ENCODE data around the gene RAG2.
"Not testable (repeated sequence)": the region's sequence is repeated elsewhere in the genome, so short reads cannot be mapped to it uniquely, and the experiment has no call there.

Gene RAG2

DNA sequence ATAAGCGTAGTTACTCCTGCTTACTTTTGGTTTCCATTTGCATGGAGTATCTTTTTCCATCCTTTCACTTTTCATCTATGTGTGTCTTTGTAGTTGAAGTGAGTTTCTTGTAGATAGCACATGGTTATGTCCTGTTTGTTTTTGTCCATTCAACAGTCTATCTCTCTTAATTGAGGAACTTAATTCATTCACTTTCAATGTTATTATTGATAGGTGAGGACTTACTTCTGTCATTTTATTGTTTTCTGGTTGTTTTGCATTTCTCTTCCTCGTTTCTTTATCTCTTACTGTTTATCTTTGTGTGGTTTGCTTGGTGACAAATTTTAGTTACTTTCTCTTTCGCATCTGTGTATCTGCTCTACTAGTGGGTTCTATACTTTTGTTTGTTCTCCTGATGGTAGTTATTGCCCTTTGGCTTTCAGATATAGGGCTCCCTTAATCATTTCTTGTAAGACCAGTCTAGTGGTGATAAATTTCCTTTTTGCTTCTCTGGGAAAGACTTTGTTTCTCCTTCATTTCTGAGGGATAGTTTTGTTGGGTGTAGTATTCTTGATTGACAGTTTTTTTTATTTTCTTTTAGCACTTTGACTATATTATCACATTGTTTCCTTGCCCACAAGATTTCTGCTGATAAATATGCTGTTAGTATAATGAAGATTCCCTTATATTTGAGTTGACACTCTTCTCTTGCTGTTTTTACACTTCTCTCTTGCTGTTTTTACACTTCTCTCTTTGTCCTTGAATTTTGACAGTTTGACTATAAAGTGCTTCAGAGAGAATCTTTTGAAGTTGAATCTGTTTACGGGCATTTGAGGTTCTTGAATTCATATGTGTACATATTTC, 39.2 kb downstream of the RAG2 start (continued):
- TF ChIP-seq, protein P1, sequence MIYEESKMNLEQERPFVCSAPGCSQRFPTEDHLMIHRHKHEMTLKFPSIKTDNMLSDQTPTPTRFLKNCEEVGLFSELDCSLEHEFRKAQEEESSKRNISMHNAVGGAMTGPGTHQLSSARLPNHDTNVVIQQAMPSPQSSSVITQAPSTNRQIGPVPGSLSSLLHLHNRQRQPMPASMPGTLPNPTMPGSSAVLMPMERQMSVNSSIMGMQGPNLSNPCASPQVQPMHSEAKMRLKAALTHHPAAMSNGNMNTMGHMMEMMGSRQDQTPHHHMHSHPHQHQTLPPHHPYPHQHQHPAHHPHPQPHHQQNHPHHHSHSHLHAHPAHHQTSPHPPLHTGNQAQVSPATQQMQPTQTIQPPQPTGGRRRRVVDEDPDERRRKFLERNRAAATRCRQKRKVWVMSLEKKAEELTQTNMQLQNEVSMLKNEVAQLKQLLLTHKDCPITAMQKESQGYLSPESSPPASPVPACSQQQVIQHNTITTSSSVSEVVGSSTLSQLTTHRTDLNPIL (CRISPR knock-in tag; IDR thresholded peaks at IDR 0.05; ENCODE audit: low read depth) = no peak
- TF ChIP-seq RARB (CRISPR knock-in tag; IDR thresholded peaks at IDR 0.05) (no peak), ZFP3 (CRISPR knock-in tag; IDR thresholded peaks at IDR 0.05) (no peak)

DNA sequence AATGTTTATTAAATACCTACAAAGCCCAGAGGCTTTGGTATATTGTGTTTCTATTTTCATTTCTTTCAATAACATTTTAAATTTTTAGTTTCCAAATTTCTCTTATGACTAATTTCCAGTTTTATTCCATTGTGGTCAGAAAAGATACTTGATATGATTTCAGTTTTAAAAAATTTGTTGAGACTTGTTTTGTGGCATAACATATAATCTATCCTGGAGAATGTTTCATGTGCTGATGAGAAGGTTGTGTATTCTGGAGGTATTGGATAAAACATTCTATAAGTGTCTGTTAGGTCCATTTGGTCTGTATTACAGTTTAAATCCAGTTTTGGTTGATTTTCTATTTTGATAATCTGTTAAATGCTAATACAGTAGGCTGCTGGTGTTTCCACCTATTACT, 40.0 kb downstream of the RAG2 start:
- TF ChIP-seq, protein P1 (CRISPR knock-in tag; IDR thresholded peaks at IDR 0.05; ENCODE audit: low read depth) = no peak
- TF ChIP-seq, protein P2, sequence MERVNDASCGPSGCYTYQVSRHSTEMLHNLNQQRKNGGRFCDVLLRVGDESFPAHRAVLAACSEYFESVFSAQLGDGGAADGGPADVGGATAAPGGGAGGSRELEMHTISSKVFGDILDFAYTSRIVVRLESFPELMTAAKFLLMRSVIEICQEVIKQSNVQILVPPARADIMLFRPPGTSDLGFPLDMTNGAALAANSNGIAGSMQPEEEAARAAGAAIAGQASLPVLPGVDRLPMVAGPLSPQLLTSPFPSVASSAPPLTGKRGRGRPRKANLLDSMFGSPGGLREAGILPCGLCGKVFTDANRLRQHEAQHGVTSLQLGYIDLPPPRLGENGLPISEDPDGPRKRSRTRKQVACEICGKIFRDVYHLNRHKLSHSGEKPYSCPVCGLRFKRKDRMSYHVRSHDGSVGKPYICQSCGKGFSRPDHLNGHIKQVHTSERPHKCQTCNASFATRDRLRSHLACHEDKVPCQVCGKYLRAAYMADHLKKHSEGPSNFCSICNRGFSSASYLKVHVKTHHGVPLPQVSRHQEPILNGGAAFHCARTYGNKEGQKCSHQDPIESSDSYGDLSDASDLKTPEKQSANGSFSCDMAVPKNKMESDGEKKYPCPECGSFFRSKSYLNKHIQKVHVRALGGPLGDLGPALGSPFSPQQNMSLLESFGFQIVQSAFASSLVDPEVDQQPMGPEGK (CRISPR knock-in tag; IDR thresholded peaks at IDR 0.05; ENCODE audit: borderline replicate concordance) = no peak
- TF ChIP-seq ESRRG (CRISPR knock-in tag; IDR thresholded peaks at IDR 0.05) = no peak
- no peak for TF ChIP-seq ZNF565 (CRISPR knock-in tag; conservative IDR thresholded peaks at IDR 0.05; ENCODE audit: low read depth)
- TF ChIP-seq ISL1 (CRISPR knock-in tag; IDR thresholded peaks at IDR 0.05) = no peak
- TF ChIP-seq ZNF70 (CRISPR knock-in tag; IDR thresholded peaks at IDR 0.05) = no peak
- TF ChIP-seq PPARA (CRISPR knock-in tag; IDR thresholded peaks at IDR 0.05; ENCODE audit: borderline replicate concordance) = no peak
- no peak for TF ChIP-seq TOX (CRISPR knock-in tag; IDR thresholded peaks at IDR 0.05; ENCODE audit: borderline replicate concordance)
- no peak for TF ChIP-seq OSR1 (CRISPR knock-in tag; IDR thresholded peaks at IDR 0.05)
- no peak for ATAC-seq

DNA sequence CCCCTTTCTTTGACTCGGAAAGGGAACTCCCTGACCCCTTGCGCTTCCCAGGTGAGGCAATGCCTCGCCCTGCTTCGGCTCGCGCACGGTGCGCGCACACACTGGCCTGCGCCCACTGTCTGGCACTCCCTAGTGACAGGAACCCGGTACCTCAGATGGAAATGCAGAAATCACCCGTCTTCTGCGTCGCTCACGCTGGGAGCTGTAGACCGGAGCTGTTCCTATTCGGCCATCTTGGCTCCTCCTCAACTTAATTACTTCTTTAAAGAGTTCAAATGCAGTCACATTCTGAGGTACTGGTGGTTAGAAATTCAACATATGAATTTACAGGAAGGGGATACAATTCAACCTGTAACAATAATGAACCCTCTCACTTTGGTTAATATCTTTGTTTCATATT, 40.6 kb downstream of the RAG2 start:
- ATAC-seq = not testable (repeated sequence)

DNA sequence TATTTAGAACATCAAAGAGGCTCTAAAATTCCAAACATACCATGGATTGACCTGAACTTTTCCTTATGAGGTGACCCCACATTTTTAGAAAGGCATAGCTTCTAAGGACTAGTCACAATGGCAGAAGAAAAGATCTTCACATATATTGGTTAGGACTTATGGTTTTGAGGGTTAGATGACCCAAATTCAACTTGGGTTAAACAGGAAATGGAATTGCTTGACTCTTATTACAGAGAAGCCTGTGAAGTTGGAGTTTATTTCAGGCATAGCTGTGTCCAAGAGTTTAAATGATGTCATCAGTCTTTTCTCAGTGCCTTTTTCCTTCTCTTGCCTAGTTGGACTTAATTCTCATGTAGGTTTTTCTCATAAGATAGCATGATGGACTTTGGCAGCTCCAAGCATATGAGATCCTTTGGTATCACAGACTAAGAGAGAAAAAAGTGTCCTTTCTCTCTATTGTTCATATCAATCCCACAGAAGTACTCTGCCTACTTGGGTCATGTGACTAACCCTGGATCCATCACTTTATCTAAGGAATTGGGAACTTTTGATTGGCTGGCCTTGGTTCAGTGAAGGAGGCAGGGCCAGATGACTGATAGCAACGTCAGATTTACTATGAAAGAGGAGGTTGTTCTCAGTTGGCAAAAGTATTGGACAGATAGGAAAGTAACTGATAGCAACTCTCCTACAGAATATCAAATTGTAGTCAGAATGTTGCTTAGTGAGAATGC, 47.5 kb downstream of the RAG2 start:
- TF ChIP-seq OSR1 (CRISPR knock-in tag; IDR thresholded peaks at IDR 0.05) (no peak), CSDC2 (CRISPR knock-in tag; IDR thresholded peaks at IDR 0.05) (no peak), ISL1 (CRISPR knock-in tag; IDR thresholded peaks at IDR 0.05) (no peak), TOX (CRISPR knock-in tag; IDR thresholded peaks at IDR 0.05; ENCODE audit: borderline replicate concordance) (no peak), GLIS3 (CRISPR knock-in tag; IDR thresholded peaks at IDR 0.05) (no peak), SNAI2 (CRISPR knock-in tag; IDR thresholded peaks at IDR 0.05) (no peak)

More for the DNA sequence above, 47.5 kb downstream of the RAG2 start:
- ATAC-seq = no peak
